ENCODE measurements around the gene YWHAE. TPM values are rescaled to one million over a fixed set of nuclear protein-coding genes. Genes with fewer than 3 reads are reported as not detected.

The YWHAE gene
- polyA plus RNA-seq, 2 donors: 246 to 324 TPM

GRCh38 chr17:1351275-1351674 is 48.7 kb downstream of the YWHAE start:
- Histone ChIP-seq H3K9me3 (ENCODE audit: control insufficient read depth in 2 of 2, insufficient read depth in 1 of 2, low read depth in 1 of 2, low read length in 1 of 2) (no peaks in the 10 kb centered on the region), H3K27ac (ENCODE audit: low read depth in 2 of 2, low read length in 1 of 2) (no peak overlapping the region), H3K27me3 (ENCODE audit: control insufficient read depth in 1 of 2, insufficient read depth in 2 of 2, low read length in 2 of 2) (no peaks in the 10 kb centered on the region), H3K36me3 (ENCODE audit: control insufficient read depth in 2 of 2, insufficient read depth in 2 of 2, low read length in 1 of 2) (peaks cover 12 to 18% of the 10 kb centered on the region in 2 donors), H3K4me3 (ENCODE audit: low read depth in 1 of 2, low read length in 2 of 2) (no peak overlapping the region), H3K4me1 (ENCODE audit: control insufficient read depth in 2 of 2, insufficient read depth in 2 of 2, low read length in 1 of 2) (no peaks in the 10 kb centered on the region)
- 87 to 96% methylated on average over 5 of the region's 5 CpGs for WGBS, 2 donors

- Histone ChIP-seq H3K27me3 (ENCODE audit: control insufficient read depth in 1 of 2, insufficient read depth in 2 of 2, low read length in 2 of 2) (no peaks in the 10 kb centered on the region), H3K4me1 (ENCODE audit: control insufficient read depth in 2 of 2, insufficient read depth in 2 of 2, low read length in 1 of 2) (no peaks in the 10 kb centered on the region), H3K4me3 (ENCODE audit: low read depth in 1 of 2, low read length in 2 of 2) (peak overlapping the region in 1 of 2 donors; percentile 29), H3K9me3 (ENCODE audit: control insufficient read depth in 2 of 2, insufficient read depth in 1 of 2, low read depth in 1 of 2, low read length in 1 of 2) (no peaks in the 10 kb centered on the region), H3K36me3 (ENCODE audit: control insufficient read depth in 2 of 2, insufficient read depth in 2 of 2, low read length in 1 of 2) (peaks cover 8 to 19% of the 10 kb centered on the region in 2 donors), H3K27ac (ENCODE audit: low read depth in 2 of 2, low read length in 1 of 2) (peak overlapping the region; percentile 60 to 73)
- WGBS, 2 donors: 31 to 33% methylated on average over 11 of the region's 11 CpGs
These were observed 52.3 kb downstream of the YWHAE start for GRCh38 chr17:1347589-1348323.

DNA sequence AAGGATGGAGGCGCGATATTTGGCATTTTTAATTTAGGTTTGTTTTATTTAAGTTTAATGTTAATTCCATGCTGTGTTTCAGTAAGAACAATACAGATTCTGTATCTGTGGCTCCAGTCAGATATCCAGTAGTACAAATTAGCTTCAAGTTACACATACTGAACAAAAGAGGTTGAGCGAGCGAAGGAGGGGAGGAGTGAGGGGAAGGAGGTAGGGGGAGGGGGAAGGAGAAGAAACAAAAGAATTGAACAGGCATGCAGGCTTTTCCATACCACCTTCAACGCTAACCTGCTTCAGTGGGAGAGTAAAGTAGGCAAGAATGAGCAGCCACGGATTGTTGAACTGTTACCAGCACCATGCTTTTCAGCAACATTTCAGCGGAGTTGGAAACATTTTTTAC is 55.5 kb downstream of the YWHAE start:
- WGBS, 2 donors: 88 to 89% methylated on average over 7 of the region's 7 CpGs
- Histone ChIP-seq H3K4me1 (ENCODE audit: control insufficient read depth in 2 of 2, insufficient read depth in 2 of 2, low read length in 1 of 2) (no peaks in the 10 kb centered on the region), H3K4me3 (ENCODE audit: low read depth in 1 of 2, low read length in 2 of 2) (no peak overlapping the region), H3K36me3 (ENCODE audit: control insufficient read depth in 2 of 2, insufficient read depth in 2 of 2, low read length in 1 of 2) (peaks cover 0 to 9% of the 10 kb centered on the region in 2 donors), H3K27ac (ENCODE audit: low read depth in 2 of 2, low read length in 1 of 2) (no peak overlapping the region), H3K27me3 (ENCODE audit: control insufficient read depth in 1 of 2, insufficient read depth in 2 of 2, low read length in 2 of 2) (no peaks in the 10 kb centered on the region), H3K9me3 (ENCODE audit: control insufficient read depth in 2 of 2, insufficient read depth in 1 of 2, low read depth in 1 of 2, low read length in 1 of 2) (no peaks in the 10 kb centered on the region)

DNA sequence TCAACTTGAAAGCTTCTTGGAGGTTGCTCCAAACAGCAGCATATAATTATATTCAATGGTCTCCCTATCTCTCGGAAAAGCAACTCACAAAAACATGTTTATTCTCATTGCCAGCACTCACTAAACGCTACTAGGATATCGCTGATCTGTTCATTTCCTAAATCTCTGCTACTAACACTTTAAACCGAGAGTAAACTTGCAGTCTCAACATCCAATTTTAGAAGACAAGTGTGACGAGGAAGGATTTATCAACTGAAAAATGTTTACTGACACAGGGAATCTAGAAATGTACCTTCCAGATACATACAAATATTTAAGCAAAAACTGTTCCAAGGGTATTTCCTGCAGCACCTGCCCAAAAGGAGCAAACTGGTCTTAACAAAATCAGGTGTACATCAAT is 56.5 kb downstream of the YWHAE start:
- Histone ChIP-seq H3K9me3 (ENCODE audit: control insufficient read depth in 2 of 2, insufficient read depth in 1 of 2, low read depth in 1 of 2, low read length in 1 of 2) (no peaks in the 10 kb centered on the region), H3K36me3 (ENCODE audit: control insufficient read depth in 2 of 2, insufficient read depth in 2 of 2, low read length in 1 of 2) (peaks cover 0 to 9% of the 10 kb centered on the region in 2 donors), H3K27ac (ENCODE audit: low read depth in 2 of 2, low read length in 1 of 2) (no peak overlapping the region), H3K4me3 (ENCODE audit: low read depth in 1 of 2, low read length in 2 of 2) (no peak overlapping the region), H3K27me3 (ENCODE audit: control insufficient read depth in 1 of 2, insufficient read depth in 2 of 2, low read length in 2 of 2) (no peaks in the 10 kb centered on the region), H3K4me1 (ENCODE audit: control insufficient read depth in 2 of 2, insufficient read depth in 2 of 2, low read length in 1 of 2) (no peaks in the 10 kb centered on the region)
- WGBS, 2 donors: 88 to 91% methylated on average over 5 of the region's 5 CpGs

GRCh38 chr17:1340371-1340770 is 59.7 kb downstream of the YWHAE start:
- no peaks in the 10 kb centered on the region for H3K9me3 ChIP-seq (ENCODE audit: control insufficient read depth in 2 of 2, insufficient read depth in 1 of 2, low read depth in 1 of 2, low read length in 1 of 2)
- no peaks in the 10 kb centered on the region for H3K4me1 ChIP-seq (ENCODE audit: control insufficient read depth in 2 of 2, insufficient read depth in 2 of 2, low read length in 1 of 2)
- H3K4me3 ChIP-seq (ENCODE audit: low read depth in 1 of 2, low read length in 2 of 2): no peak overlapping the region
- H3K27ac ChIP-seq (ENCODE audit: low read depth in 2 of 2, low read length in 1 of 2): no peak overlapping the region
- peaks cover 0 to 7% of the 10 kb centered on the region in 2 donors for H3K36me3 ChIP-seq (ENCODE audit: control insufficient read depth in 2 of 2, insufficient read depth in 2 of 2, low read length in 1 of 2)
- H3K27me3 ChIP-seq (ENCODE audit: control insufficient read depth in 1 of 2, insufficient read depth in 2 of 2, low read length in 2 of 2): no peaks in the 10 kb centered on the region
- WGBS, 2 donors: 94 to 96% methylated on average over 11 of the region's 11 CpGs

DNA sequence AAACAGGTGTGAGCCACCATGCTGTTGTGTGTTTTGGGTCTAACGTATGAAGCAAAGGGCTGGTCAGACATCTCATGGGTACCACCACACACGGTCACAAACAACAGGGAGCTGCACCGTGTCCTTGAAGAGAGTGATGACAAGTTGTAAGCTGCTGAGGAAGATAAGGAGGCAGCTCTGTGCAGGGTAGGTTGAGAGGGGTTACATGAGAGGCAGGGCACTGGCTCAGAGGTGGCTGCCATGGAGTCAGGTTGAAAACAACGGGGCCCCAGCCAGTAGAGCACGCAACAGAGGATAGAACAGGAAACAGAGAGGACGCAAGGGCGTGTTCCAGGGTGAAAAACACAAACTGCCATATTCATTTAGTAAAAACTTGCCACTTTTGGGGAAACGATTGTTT is 68.3 kb downstream of the YWHAE start:
- Histone ChIP-seq H3K27ac (ENCODE audit: low read depth in 2 of 2, low read length in 1 of 2) (no peak overlapping the region), H3K4me3 (ENCODE audit: low read depth in 1 of 2, low read length in 2 of 2) (no peak overlapping the region), H3K27me3 (ENCODE audit: control insufficient read depth in 1 of 2, insufficient read depth in 2 of 2, low read length in 2 of 2) (no peaks in the 10 kb centered on the region), H3K9me3 (ENCODE audit: control insufficient read depth in 2 of 2, insufficient read depth in 1 of 2, low read depth in 1 of 2, low read length in 1 of 2) (no peaks in the 10 kb centered on the region), H3K36me3 (ENCODE audit: control insufficient read depth in 2 of 2, insufficient read depth in 2 of 2, low read length in 1 of 2) (no peaks in the 10 kb centered on the region), H3K4me1 (ENCODE audit: control insufficient read depth in 2 of 2, insufficient read depth in 2 of 2, low read length in 1 of 2) (no peaks in the 10 kb centered on the region)
- 73 to 77% methylated on average over 8 of the region's 8 CpGs for WGBS, 2 donors

- Histone ChIP-seq H3K4me1 (ENCODE audit: control insufficient read depth in 2 of 2, insufficient read depth in 2 of 2, low read length in 1 of 2) (no peaks in the 10 kb centered on the region), H3K36me3 (ENCODE audit: control insufficient read depth in 2 of 2, insufficient read depth in 2 of 2, low read length in 1 of 2) (no peaks in the 10 kb centered on the region), H3K27me3 (ENCODE audit: control insufficient read depth in 1 of 2, insufficient read depth in 2 of 2, low read length in 2 of 2) (no peaks in the 10 kb centered on the region), H3K27ac (ENCODE audit: low read depth in 2 of 2, low read length in 1 of 2) (no peak overlapping the region), H3K4me3 (ENCODE audit: low read depth in 1 of 2, low read length in 2 of 2) (no peak overlapping the region), H3K9me3 (ENCODE audit: control insufficient read depth in 2 of 2, insufficient read depth in 1 of 2, low read depth in 1 of 2, low read length in 1 of 2) (no peaks in the 10 kb centered on the region)
- WGBS, 2 donors: 74% methylated on average over 12 of the region's 12 CpGs
These were observed 70.2 kb downstream of the YWHAE start for GRCh38 chr17:1329745-1330343.

GRCh38 chr17:1328437-1328836 is 71.6 kb downstream of the YWHAE start:
- Histone ChIP-seq H3K4me3 (ENCODE audit: low read depth in 1 of 2, low read length in 2 of 2) (no peak overlapping the region), H3K27me3 (ENCODE audit: control insufficient read depth in 1 of 2, insufficient read depth in 2 of 2, low read length in 2 of 2) (no peaks in the 10 kb centered on the region), H3K9me3 (ENCODE audit: control insufficient read depth in 2 of 2, insufficient read depth in 1 of 2, low read depth in 1 of 2, low read length in 1 of 2) (no peaks in the 10 kb centered on the region), H3K27ac (ENCODE audit: low read depth in 2 of 2, low read length in 1 of 2) (no peak overlapping the region), H3K36me3 (ENCODE audit: control insufficient read depth in 2 of 2, insufficient read depth in 2 of 2, low read length in 1 of 2) (no peaks in the 10 kb centered on the region), H3K4me1 (ENCODE audit: control insufficient read depth in 2 of 2, insufficient read depth in 2 of 2, low read length in 1 of 2) (no peaks in the 10 kb centered on the region)
- WGBS, 2 donors: 68% methylated on average over 7 of the region's 7 CpGs

DNA sequence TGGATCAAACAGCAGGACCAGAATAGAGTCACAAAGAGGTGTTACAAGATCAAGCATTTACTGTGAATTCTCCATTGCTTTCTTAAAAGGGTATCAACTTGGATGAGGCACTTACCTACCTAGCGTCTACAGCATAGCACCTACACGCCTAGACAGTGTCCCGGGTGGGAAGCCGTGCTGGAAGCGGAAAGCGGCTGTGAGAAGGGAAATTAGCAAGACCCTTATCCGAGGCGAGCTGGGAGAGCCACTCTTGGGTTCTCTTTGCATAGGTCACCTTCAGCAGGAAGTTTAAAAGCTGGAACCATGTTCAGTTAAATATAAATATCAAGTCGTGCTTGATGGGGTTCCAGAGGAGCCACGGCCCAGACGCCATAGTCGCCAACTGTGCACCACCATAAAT is 74.3 kb downstream of the YWHAE start:
- Histone ChIP-seq H3K36me3 (ENCODE audit: control insufficient read depth in 2 of 2, insufficient read depth in 2 of 2, low read length in 1 of 2) (no peaks in the 10 kb centered on the region), H3K9me3 (ENCODE audit: control insufficient read depth in 2 of 2, insufficient read depth in 1 of 2, low read depth in 1 of 2, low read length in 1 of 2) (no peaks in the 10 kb centered on the region), H3K27ac (ENCODE audit: low read depth in 2 of 2, low read length in 1 of 2) (no peak overlapping the region), H3K27me3 (ENCODE audit: control insufficient read depth in 1 of 2, insufficient read depth in 2 of 2, low read length in 2 of 2) (no peaks in the 10 kb centered on the region), H3K4me1 (ENCODE audit: control insufficient read depth in 2 of 2, insufficient read depth in 2 of 2, low read length in 1 of 2) (no peaks in the 10 kb centered on the region), H3K4me3 (ENCODE audit: low read depth in 1 of 2, low read length in 2 of 2) (no peak overlapping the region)
- WGBS, 2 donors: 77 to 81% methylated on average over 12 of the region's 12 CpGs

Data from esophagus (tissue), 2 donors.